PC-3 (cell line): ENCODE results near the gene GLYATL1.

ENCODE experiments used
- EZH2phosphoT487 ChIP-seq: fragments of 300-600 bp; sonication (generic); IDR thresholded peaks from 2 replicates; pipeline ENCODE4 v1.6.1; 2018; ENCODE audit warnings: mild to moderate bottlenecking, antibody characterized with exemption, low read length, borderline replicate concordance
- TF ChIP-seq, protein P1 (sequence below): fragments of 300-600 bp; sonication (generic); conservative IDR thresholded peaks from 2 replicates; pipeline ENCODE4 v1.5.1; 2017; ENCODE audit warnings: antibody characterized with exemption, low read depth, mild to moderate bottlenecking, low read length

DNA sequence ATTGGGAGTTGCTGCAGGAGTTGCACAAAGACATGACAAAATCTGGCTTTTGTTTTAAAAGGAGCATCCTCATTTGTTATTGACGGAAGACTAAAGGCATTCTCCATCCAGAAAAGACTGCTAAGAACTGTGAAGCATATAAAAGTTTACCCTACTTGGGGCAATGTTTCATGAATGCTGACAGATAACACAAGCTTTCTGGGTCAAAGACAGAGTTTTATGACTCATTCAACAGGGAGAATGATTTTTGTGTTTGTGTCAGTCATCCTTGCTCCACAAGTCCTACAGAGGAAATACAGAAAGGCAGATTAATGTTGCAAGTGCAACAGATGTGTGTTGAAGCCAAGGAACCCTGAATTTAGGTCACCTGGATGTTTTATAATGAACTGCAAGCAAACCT lies 2.5 kb downstream of the GLYATL1 start:
- TF ChIP-seq, protein P1, sequence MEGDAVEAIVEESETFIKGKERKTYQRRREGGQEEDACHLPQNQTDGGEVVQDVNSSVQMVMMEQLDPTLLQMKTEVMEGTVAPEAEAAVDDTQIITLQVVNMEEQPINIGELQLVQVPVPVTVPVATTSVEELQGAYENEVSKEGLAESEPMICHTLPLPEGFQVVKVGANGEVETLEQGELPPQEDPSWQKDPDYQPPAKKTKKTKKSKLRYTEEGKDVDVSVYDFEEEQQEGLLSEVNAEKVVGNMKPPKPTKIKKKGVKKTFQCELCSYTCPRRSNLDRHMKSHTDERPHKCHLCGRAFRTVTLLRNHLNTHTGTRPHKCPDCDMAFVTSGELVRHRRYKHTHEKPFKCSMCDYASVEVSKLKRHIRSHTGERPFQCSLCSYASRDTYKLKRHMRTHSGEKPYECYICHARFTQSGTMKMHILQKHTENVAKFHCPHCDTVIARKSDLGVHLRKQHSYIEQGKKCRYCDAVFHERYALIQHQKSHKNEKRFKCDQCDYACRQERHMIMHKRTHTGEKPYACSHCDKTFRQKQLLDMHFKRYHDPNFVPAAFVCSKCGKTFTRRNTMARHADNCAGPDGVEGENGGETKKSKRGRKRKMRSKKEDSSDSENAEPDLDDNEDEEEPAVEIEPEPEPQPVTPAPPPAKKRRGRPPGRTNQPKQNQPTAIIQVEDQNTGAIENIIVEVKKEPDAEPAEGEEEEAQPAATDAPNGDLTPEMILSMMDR = no peak
- no peak for TF ChIP-seq EZH2phosphoT487
